H9 (cell line): ENCODE data around the gene NLN. TPM values are rescaled to one million over a fixed set of nuclear protein-coding genes. Genes with fewer than 3 reads are reported as not detected.

Source experiments
- DNase-seq: peaks from one replicate; pipeline ENCODE4 v3.0.0-alpha.2; 2017
- H2AFZ ChIP-seq: one replicate; pipeline ENCODE4 v1.6.1; 2013; ENCODE audit warnings: mild to moderate bottlenecking, low read length, control low read depth, moderate library complexity
- H2AK5ac ChIP-seq: 2 replicates; pipeline ENCODE4 v1.6.1; 2013; ENCODE audit warnings: low read length, control low read depth, mixed read lengths; ENCODE audit not compliant: insufficient read length
- H2BK120ac ChIP-seq: one replicate; pipeline ENCODE4 v1.6.1; 2013; ENCODE audit warnings: low read depth, mild to moderate bottlenecking, low read length, control low read depth, inconsistent platforms; ENCODE audit not compliant: poor library complexity, severe bottlenecking
- H2BK12ac ChIP-seq: 2 replicates; pipeline ENCODE4 v1.6.1; 2013; ENCODE audit warnings: low read length, control low read depth, mixed read lengths, low read depth; ENCODE audit not compliant: insufficient read length
- H2BK15ac ChIP-seq: 2 replicates; pipeline ENCODE4 v1.6.1; 2013; ENCODE audit warnings: low read depth, low read length, control low read depth
- H2BK20ac ChIP-seq: one replicate; pipeline ENCODE4 v1.6.1; 2013; ENCODE audit warnings: low read depth, mild to moderate bottlenecking, low read length, control low read depth, inconsistent platforms; ENCODE audit not compliant: poor library complexity, severe bottlenecking
- H2BK5ac ChIP-seq: 2 replicates; pipeline ENCODE4 v1.6.1; 2013; ENCODE audit warnings: low read length, control low read depth, mixed read lengths; ENCODE audit not compliant: insufficient read length
- H3K14ac ChIP-seq: 2 replicates; pipeline ENCODE4 v1.6.1; 2013; ENCODE audit warnings: low read length, control low read depth; ENCODE audit not compliant: insufficient read depth
- H3K18ac ChIP-seq: 2 replicates; pipeline ENCODE4 v1.6.1; 2013; ENCODE audit warnings: low read depth, mild to moderate bottlenecking, mixed read lengths, low read length, control low read depth; ENCODE audit not compliant: insufficient read length
- H3K23ac ChIP-seq: 2 replicates; pipeline ENCODE4 v1.6.1; 2013; ENCODE audit warnings: low read length, control low read depth, mixed read lengths, low read depth; ENCODE audit not compliant: insufficient read length
- H3K23me2 ChIP-seq: 2 replicates; pipeline ENCODE4 v1.6.1; 2013; ENCODE audit warnings: low read depth, mild to moderate bottlenecking, mixed read lengths, low read length, control low read depth; ENCODE audit not compliant: insufficient read length, poor library complexity, severe bottlenecking
- H3K27ac ChIP-seq: 2 replicates; pipeline ENCODE4 v1.5.1; 2013; ENCODE audit warnings: low read length, control low read depth, mixed read lengths, low read depth; ENCODE audit not compliant: insufficient read length
- H3K27me3 ChIP-seq: 2 replicates; pipeline ENCODE4 v1.6.1; 2013; ENCODE audit warnings: low read length, control low read depth, inconsistent platforms; ENCODE audit not compliant: insufficient read depth
- H3K4ac ChIP-seq: 2 replicates; pipeline ENCODE4 v1.6.1; 2013; ENCODE audit warnings: low read depth, mild to moderate bottlenecking, control low read depth, inconsistent platforms, low read length, moderate library complexity
- H3K4me1 ChIP-seq: 2 replicates; pipeline ENCODE4 v1.6.1; 2013; ENCODE audit warnings: low read length, control low read depth, inconsistent platforms; ENCODE audit not compliant: insufficient read depth
- H3K4me2 ChIP-seq: 2 replicates; pipeline ENCODE4 v1.6.1; 2013; ENCODE audit warnings: low read length, control low read depth, mixed read lengths; ENCODE audit not compliant: insufficient read length, insufficient read depth
- H3K56ac ChIP-seq: 2 replicates; pipeline ENCODE4 v1.6.1; 2013; ENCODE audit warnings: low read depth, mild to moderate bottlenecking, mixed read lengths, low read length, control low read depth; ENCODE audit not compliant: insufficient read length
- H3K79me1 ChIP-seq: 2 replicates; pipeline ENCODE4 v1.6.1; 2013; ENCODE audit warnings: low read depth, mild to moderate bottlenecking, moderate library complexity, low read length, control low read depth, inconsistent platforms; ENCODE audit not compliant: insufficient read depth, poor library complexity, severe bottlenecking
- H3K79me2 ChIP-seq: 2 replicates; pipeline ENCODE4 v1.6.1; 2013; ENCODE audit warnings: low read length, control low read depth, inconsistent platforms; ENCODE audit not compliant: insufficient read depth
- H3K9ac ChIP-seq: 2 replicates; pipeline ENCODE4 v1.6.1; 2013; ENCODE audit warnings: low read length, control low read depth, mixed read lengths; ENCODE audit not compliant: insufficient read length; ENCODE audit errors: extremely low read depth
- H3K9me3 ChIP-seq: one replicate; pipeline ENCODE4 v1.6.1; 2013; ENCODE audit warnings: low read depth, low read length, inconsistent platforms; ENCODE audit not compliant: control insufficient read depth
- H3T11ph ChIP-seq: one replicate; pipeline ENCODE4 v1.6.1; 2013; ENCODE audit warnings: mild to moderate bottlenecking, low read length, control low read depth, inconsistent platforms
- H4K20me1 ChIP-seq: one replicate; pipeline ENCODE4 v1.6.1; 2013; ENCODE audit not compliant: control insufficient read depth, insufficient read length, insufficient read depth
- H4K5ac ChIP-seq: 2 replicates; pipeline ENCODE4 v1.6.1; 2013; ENCODE audit warnings: low read depth, mild to moderate bottlenecking, mixed read lengths, low read length, control low read depth; ENCODE audit not compliant: insufficient read length
- H4K8ac ChIP-seq: replicated peaks from 2 replicates; pipeline ENCODE4 v1.6.1; 2013; ENCODE audit warnings: low read length, control low read depth, mixed read lengths, low read depth; ENCODE audit not compliant: insufficient read length
- H4K91ac ChIP-seq: 2 replicates; pipeline ENCODE4 v1.6.1; 2013; ENCODE audit warnings: low read depth, mild to moderate bottlenecking, moderate library complexity, mixed read lengths, low read length, control low read depth; ENCODE audit not compliant: insufficient read length
- H3K27ac Mint-ChIP-seq, 3 experiments: 2 replicates in 2 of 3; 3 replicates in 1 of 3; pipeline ENCODE4 v1.8.0; 2020 to 2021; ENCODE audit warnings: mixed read lengths in 3 of 3, mild to moderate bottlenecking in 1 of 3, moderate library complexity in 1 of 3
- H3K27me3 Mint-ChIP-seq: 2 replicates; pipeline ENCODE4 v1.8.0; 2021; ENCODE audit warnings: low read depth, mild to moderate bottlenecking, moderate library complexity, mixed read lengths
- H3K36me3 Mint-ChIP-seq, 3 experiments: 2 replicates in 2 of 3; 3 replicates in 1 of 3; pipeline ENCODE4 v1.8.0; 2020 to 2021; ENCODE audit warnings: low read depth in 3 of 3, mixed read lengths in 3 of 3; ENCODE audit not compliant: insufficient read depth in 1 of 3
- H3K4me1 Mint-ChIP-seq, 2 experiments: 2 replicates each; pipeline ENCODE4 v1.8.0; 2020; ENCODE audit warnings: mixed read lengths in 2 of 2
- H3K4me3 Mint-ChIP-seq, 2 experiments: 2 replicates in 1 of 2; 3 replicates in 1 of 2; pipeline ENCODE4 v1.8.0; 2020 to 2021; ENCODE audit warnings: mild to moderate bottlenecking in 2 of 2, mixed read lengths in 2 of 2, moderate library complexity in 1 of 2
- H3K9me3 Mint-ChIP-seq, 2 experiments: 2 replicates in 1 of 2; 3 replicates in 1 of 2; pipeline ENCODE4 v1.8.0; 2020; ENCODE audit warnings: mild to moderate bottlenecking in 2 of 2, mixed read lengths in 2 of 2, moderate library complexity in 1 of 2
- CTCF ChIP-seq: fragments of 200-600 bp; sonication (generic); conservative IDR thresholded peaks from 3 replicates; pipeline ENCODE4 v1.8.0; 2021; ENCODE audit warnings: antibody characterized with exemption, mild to moderate bottlenecking
- WGBS: extraction: QIAGEN DNeasy Blood & Tissue Kit; methylation state at CpG from one replicate; pipeline ENCODE4 v1.1.7; 2013; ENCODE audit warnings: missing lambda C conversion rate, low lambda C conversion rate, mixed read lengths; ENCODE audit not compliant: insufficient read length; ENCODE audit errors: extremely low coverage; 5-methylcytosine and 5-hydroxymethylcytosine counted together
- total RNA-seq: library from RNA; stranded (reverse); gene quantifications from 2 replicates; pipeline ENCODE4 v1.2.1, GENCODE V29; 2021

Gene NLN
- total RNA-seq, 1 experiment from 2014 or later, result 137 TPM

- Histone ChIP-seq H3K23me2 (no peaks in the 10 kb centered on the region), H3K56ac (no peak overlapping the region), H3K23ac (no peak overlapping the region), H2BK5ac (no peak overlapping the region), H3K27me3 (no peaks in the 10 kb centered on the region), H3K4me1 (no peaks in the 10 kb centered on the region), H3K79me2 (no peaks in the 10 kb centered on the region), H3T11ph (no peak overlapping the region), H2BK12ac (no peak overlapping the region), H2BK120ac (no peak overlapping the region), H3K18ac (no peak overlapping the region), H3K79me1 (no peaks in the 10 kb centered on the region), H2AK5ac (no peak overlapping the region), H2BK15ac (no peak overlapping the region), H2AFZ (no peak overlapping the region), H2BK20ac (no peak overlapping the region), H3K9ac (no peak overlapping the region), H4K91ac (no peak overlapping the region), H3K4me2 (no peak overlapping the region), H3K14ac (no peak overlapping the region), H4K5ac (no peak overlapping the region), H3K9me3 (no peaks in the 10 kb centered on the region), H4K20me1 (no peaks in the 10 kb centered on the region), H3K4ac (no peak overlapping the region), H4K8ac (no peak overlapping the region), H3K27ac (no peak overlapping the region)
- no peak for DNase-seq
- TF ChIP-seq CTCF, result no peak
- Mint-ChIP-seq H3K9me3 (no peaks in the 10 kb centered on the region), H3K27me3 (no peaks in the 10 kb centered on the region), H3K4me1 (no peaks in the 10 kb centered on the region), H3K27ac (no peak overlapping the region), H3K36me3 (peaks cover 6 to 40% (median 22%) of the 10 kb centered on the region in 3 experiments; a peak in 6 of 7 replicates), H3K4me3 (no peak overlapping the region)
- WGBS, result no CpG with 5 or more reads among the region's 4 CpGs
Observed at GRCh38 chr5:65708145-65708544, 13.9 kb upstream of the NLN start.
